ENCODE data around the gene AMBN.

Gene AMBN

GRCh38 chr4:70601422-70602039 is 9.5 kb downstream of the AMBN start:
- Histone ChIP-seq H3K27ac (no peak overlapping the region), H3K36me3 (replicated peaks) (no peaks in the 10 kb centered on the region), H3K27me3 (replicated peaks) (no peaks in the 10 kb centered on the region), H3K4me3 (ENCODE audit: low read depth, low read length) (no peak overlapping the region)
- peak; percentile 52 for DNase-seq
- peak; percentile 84 for TF ChIP-seq CTCF (IDR thresholded peaks at IDR 0.05; ENCODE audit: low read depth, low read length, missing control alignments)
- in situ Hi-C loops (cut with HindIII; ENCODE audit: low pct_ligation_motif_present, low sequenced_read_pairs): no loop called here

- no peak for DNase-seq
- Histone ChIP-seq H3K27me3 (replicated peaks) (no peaks in the 10 kb centered on the region), H3K36me3 (replicated peaks) (no peaks in the 10 kb centered on the region), H3K4me3 (ENCODE audit: low read depth, low read length) (no peak overlapping the region), H3K27ac (no peak overlapping the region)
- no peak for TF ChIP-seq CTCF (IDR thresholded peaks at IDR 0.05; ENCODE audit: low read depth, low read length, missing control alignments)
- in situ Hi-C loops (cut with HindIII; ENCODE audit: low pct_ligation_motif_present, low sequenced_read_pairs): no loop called here
These were observed 11.8 kb downstream of the AMBN start for GRCh38 chr4:70603856-70604255.

- no peaks in the 10 kb centered on the region for H3K36me3 ChIP-seq (replicated peaks)
- DNase-seq: peak; percentile 17
- in situ Hi-C loops (cut with HindIII; ENCODE audit: low pct_ligation_motif_present, low sequenced_read_pairs): no loop called here
- no peak overlapping the region for H3K27ac ChIP-seq
- H3K27me3 ChIP-seq (replicated peaks): no peaks in the 10 kb centered on the region
- no peak for TF ChIP-seq CTCF (IDR thresholded peaks at IDR 0.05; ENCODE audit: low read depth, low read length, missing control alignments)
- no peak overlapping the region for H3K4me3 ChIP-seq (ENCODE audit: low read depth, low read length)
These were observed 14.4 kb downstream of the AMBN start for GRCh38 chr4:70606459-70606858.

GRCh38 chr4:70607334-70607853 is 15.3 kb downstream of the AMBN start:
- H3K36me3 ChIP-seq (replicated peaks): no peaks in the 10 kb centered on the region
- H3K27me3 ChIP-seq (replicated peaks): no peaks in the 10 kb centered on the region
- DNase-seq: no peak
- H3K4me3 ChIP-seq (ENCODE audit: low read depth, low read length): no peak overlapping the region
- no peak for TF ChIP-seq CTCF (IDR thresholded peaks at IDR 0.05; ENCODE audit: low read depth, low read length, missing control alignments)
- H3K27ac ChIP-seq: no peak overlapping the region
- in situ Hi-C loops (cut with HindIII; ENCODE audit: low pct_ligation_motif_present, low sequenced_read_pairs): no loop called here

- no peak for DNase-seq
These were observed 16.3 kb downstream of the AMBN start for GRCh38 chr4:70608324-70608723.

More at GRCh38 chr4:70608324-70608723, 16.3 kb downstream of the AMBN start:
- in situ Hi-C loops (cut with HindIII; ENCODE audit: low pct_ligation_motif_present, low sequenced_read_pairs): no loop called here
- Histone ChIP-seq H3K27ac (no peak overlapping the region), H3K36me3 (replicated peaks) (no peaks in the 10 kb centered on the region), H3K27me3 (replicated peaks) (no peaks in the 10 kb centered on the region), H3K4me3 (ENCODE audit: low read depth, low read length) (no peak overlapping the region)
- no peak for TF ChIP-seq CTCF (IDR thresholded peaks at IDR 0.05; ENCODE audit: low read depth, low read length, missing control alignments)
